ENCODE data around the gene SEPTIN3. TPM values are rescaled to one million over a fixed set of nuclear protein-coding genes. Genes with fewer than 3 reads are reported as not detected.

The SEPTIN3 gene
- total and polyA plus RNA-seq, 10 of the 15 experiments (the other 5 are each of a cell fraction or from before 2014, with no cell fraction given): 0.05 to 3.1 (median 0.87) TPM

GRCh38 chr22:41933411-41934177, 35.6 kb upstream of the SEPTIN3 start (continued):
- TF ChIP-seq ZNF687 (IDR thresholded peaks at IDR 0.05) (peak; percentile 74; the same call in 1 of the 2 replicates), ZNF622 (IDR thresholded peaks at IDR 0.05) (no peak), POLR2A (IDR thresholded peaks at IDR 0.05; ENCODE audit: low read depth, low read length) (peak; percentile 47; the same call in 1 of the 2 replicates), PRDM15 (CRISPR knock-in tag; IDR thresholded peaks at IDR 0.05) (no peak), ZBTB33 (IDR thresholded peaks at IDR 0.05) (no peak), POLR2AphosphoS5 (IDR thresholded peaks at IDR 0.05; ENCODE audit: low read length) (no peak), SPI1 (IDR thresholded peaks at IDR 0.05; ENCODE audit: borderline replicate concordance, insufficient read depth, low read depth, low read length) (peak; percentile 71; the same call in 1 of the 2 replicates), NR2F1 (conservative IDR thresholded peaks at IDR 0.05) (peak; percentile 84), JUNB (IDR thresholded peaks at IDR 0.05) (no peak), KLF5 (IDR thresholded peaks at IDR 0.05; ENCODE audit: partially characterized antibody) (no peak)

Measured in GM12878 (cell line).